A673 (cell line): Measurements from ENCODE around the gene FBXO15.

Experiments used
- CTCF ChIP-seq: fragments of 300-800, 200-600 bp; sonication (generic); conservative IDR thresholded peaks from 2 replicates; pipeline ENCODE4 v1.5.1; 2017; ENCODE audit warnings: low read depth, mild to moderate bottlenecking, antibody characterized with exemption, low read length, moderate library complexity, mixed read lengths
- EZH2 ChIP-seq: fragments of 200-600 bp; sonication (generic); IDR thresholded peaks from 2 replicates; pipeline ENCODE4 v1.6.1; 2017; ENCODE audit warnings: borderline replicate concordance, low read depth, mild to moderate bottlenecking, mixed read lengths, antibody characterized with exemption, low read length; ENCODE audit not compliant: poor library complexity, severe bottlenecking

- TF ChIP-seq CTCF (no peak), EZH2 (no peak)
Measured at GRCh38 chr18:74060579-74060978, 87.1 kb downstream of the FBXO15 start.
